HG02970 (cell line): ENCODE measurements around the gene MMRN1.
"Not testable (repeated sequence)": the region's sequence is repeated elsewhere in the genome, so short reads cannot be mapped to it uniquely, and the experiment has no call there.

Experiments used
- ATAC-seq: cut with Tn5 transposase; IDR thresholded peaks from one replicate; pipeline ENCODE4 v1.9.1; 2021; ENCODE audit warnings: mild to moderate bottlenecking, moderate library complexity, moderate number of reproducible peaks; ENCODE audit not compliant: unreplicated experiment, low FRiP score

The MMRN1 gene

GRCh38 chr4:89894649-89895550 is at the start of gene MMRN1:
TSS of gene MMRN1 (plus strand) at chr4:89894854. CDS start at chr4:89894972, 118 bp downstream.
- ATAC-seq, result peak; percentile 56

GRCh38 chr4:89847571-89848325 is 46.9 kb upstream of the MMRN1 start:
- no peak for ATAC-seq

GRCh38 chr4:89855236-89855635 is 39.4 kb upstream of the MMRN1 start:
- no peak for ATAC-seq

GRCh38 chr4:89860971-89861370 is 33.7 kb upstream of the MMRN1 start:
- ATAC-seq, result no peak

GRCh38 chr4:89863533-89863932 is 31.1 kb upstream of the MMRN1 start:
- ATAC-seq, result no peak

- no peak for ATAC-seq
Measured at GRCh38 chr4:89868276-89868675, 26.4 kb upstream of the MMRN1 start.

- ATAC-seq, result no peak
Measured at GRCh38 chr4:89868999-89869589, 25.6 kb upstream of the MMRN1 start.

- ATAC-seq, result no peak
Measured at GRCh38 chr4:89871211-89871610, 23.4 kb upstream of the MMRN1 start.

GRCh38 chr4:89876548-89876947 is 18.1 kb upstream of the MMRN1 start:
- ATAC-seq, result no peak

- ATAC-seq, result no peak
Measured at GRCh38 chr4:89878611-89879010, 16.0 kb upstream of the MMRN1 start.

- ATAC-seq, result no peak
Measured at GRCh38 chr4:89879215-89879614, 15.4 kb upstream of the MMRN1 start.

GRCh38 chr4:89889289-89889688 is 5.4 kb upstream of the MMRN1 start:
- no peak for ATAC-seq

GRCh38 chr4:89897867-89898266 is 3.2 kb downstream of the MMRN1 start:
- ATAC-seq, result no peak

- no peak for ATAC-seq
Measured at GRCh38 chr4:89898304-89898716, 3.7 kb downstream of the MMRN1 start.

- ATAC-seq, result no peak
Measured at GRCh38 chr4:89899152-89899551, 4.5 kb downstream of the MMRN1 start.

- ATAC-seq, result no peak
Measured at GRCh38 chr4:89899854-89900253, 5.2 kb downstream of the MMRN1 start.

GRCh38 chr4:89901808-89902431 is 7.3 kb downstream of the MMRN1 start:
- ATAC-seq, result not testable (repeated sequence)

- ATAC-seq, result no peak
Measured at GRCh38 chr4:89904524-89904923, 9.9 kb downstream of the MMRN1 start.

GRCh38 chr4:89906316-89906715 is 11.7 kb downstream of the MMRN1 start:
- no peak for ATAC-seq

GRCh38 chr4:89906777-89907521 is 12.3 kb downstream of the MMRN1 start:
- ATAC-seq, result no peak
